ENCODE results near the gene SNX10. TPM values are rescaled to one million over a fixed set of nuclear protein-coding genes. Genes with fewer than 3 reads are reported as not detected.

SNX10 gene
- total and polyA plus RNA-seq, 2 of the 8 experiments (the other 6 are each of a cell fraction or from before 2014, with no cell fraction given), result 4.4 to 9.6 TPM

- TF ChIP-seq PHF8 (conservative IDR thresholded peaks at IDR 0.05; ENCODE audit: low read depth, low read length) (no peak), CBX8 (IDR thresholded peaks at IDR 0.05; ENCODE audit: borderline replicate concordance, low read depth, low read length) (no peak), YY1 (IDR thresholded peaks at IDR 0.05; ENCODE audit: low read depth, low read length) (no peak), SP2 (IDR thresholded peaks at IDR 0.05; ENCODE audit: low read length) (no peak), SIRT6 (IDR thresholded peaks at IDR 0.05; ENCODE audit: low read length) (no peak)
- TF ChIP-seq, protein P1, sequence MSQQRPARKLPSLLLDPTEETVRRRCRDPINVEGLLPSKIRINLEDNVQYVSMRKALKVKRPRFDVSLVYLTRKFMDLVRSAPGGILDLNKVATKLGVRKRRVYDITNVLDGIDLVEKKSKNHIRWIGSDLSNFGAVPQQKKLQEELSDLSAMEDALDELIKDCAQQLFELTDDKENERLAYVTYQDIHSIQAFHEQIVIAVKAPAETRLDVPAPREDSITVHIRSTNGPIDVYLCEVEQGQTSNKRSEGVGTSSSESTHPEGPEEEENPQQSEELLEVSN (IDR thresholded peaks at IDR 0.05), result no peak
These were observed 14.4 kb downstream of the SNX10 start (continued) for GRCh38 chr7:26305869-26306665.

Data from H1 (cell line).